GM23338 (cell line): ENCODE results near the gene SLC9A8.

ENCODE experiments used
- CREB1 ChIP-seq: fragments of 250-450 bp; sonication (Bioruptor Pico); IDR thresholded peaks from 2 replicates; pipeline ENCODE4 v1.5.0; 2020; ENCODE audit warnings: low read depth, mild to moderate bottlenecking, moderate library complexity
- EZH2 ChIP-seq: fragments of 200-600 bp; sonication (generic); IDR thresholded peaks from one replicate; pipeline ENCODE4 v1.8.0; 2017; ENCODE audit warnings: antibody characterized with exemption, mild to moderate bottlenecking, low read depth; ENCODE audit not compliant: unreplicated experiment
- EZH2phosphoT487 ChIP-seq: fragments of 200-600 bp; sonication (generic); IDR thresholded peaks from one replicate; pipeline ENCODE4 v1.8.1; 2018; ENCODE audit warnings: antibody characterized with exemption; ENCODE audit not compliant: unreplicated experiment
- POLR2AphosphoS5 ChIP-seq: IDR thresholded peaks from 2 replicates; pipeline ENCODE4 v1.6.1; 2016; ENCODE audit warnings: antibody characterized with exemption, low read depth
- TF ChIP-seq, protein P1 (sequence below), 2 experiments: fragments of 200-600 bp in 1 of 2; sonication (generic) in 1 of 2; conservative IDR thresholded peaks; 2 replicates each; pipeline versions ENCODE4 v1.5.1 to v1.6.1; 2016 to 2017; ENCODE audit warnings: antibody characterized with exemption in 2 of 2, low read depth in 2 of 2, mild to moderate bottlenecking in 2 of 2, moderate library complexity in 1 of 2
- TF ChIP-seq, protein P2 (sequence below): IDR thresholded peaks from one replicate; pipeline ENCODE4 v1.6.1; 2018; ENCODE audit warnings: antibody characterized with exemption; ENCODE audit not compliant: unreplicated experiment

DNA sequence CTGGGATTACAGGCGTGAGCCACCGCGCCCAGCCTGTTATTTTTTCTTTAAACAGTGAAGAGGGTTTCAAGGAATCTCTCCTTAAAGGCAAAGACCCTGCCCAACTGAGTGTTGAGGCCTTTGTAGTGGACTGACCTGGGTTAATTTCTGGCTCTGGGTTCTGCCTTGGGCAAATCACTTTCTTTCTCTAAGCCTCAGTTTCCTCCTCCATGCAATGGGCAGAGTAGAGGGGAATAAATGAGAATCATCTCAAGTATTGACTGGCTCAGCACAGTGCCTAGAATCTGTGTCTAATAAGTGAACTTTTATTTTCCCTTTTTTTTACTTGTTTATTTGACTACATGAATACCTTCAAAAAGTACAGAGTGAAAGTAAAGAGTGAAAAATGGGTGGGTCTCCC lies 31.0 kb upstream of the SLC9A8 start:
- TF ChIP-seq, protein P1, sequence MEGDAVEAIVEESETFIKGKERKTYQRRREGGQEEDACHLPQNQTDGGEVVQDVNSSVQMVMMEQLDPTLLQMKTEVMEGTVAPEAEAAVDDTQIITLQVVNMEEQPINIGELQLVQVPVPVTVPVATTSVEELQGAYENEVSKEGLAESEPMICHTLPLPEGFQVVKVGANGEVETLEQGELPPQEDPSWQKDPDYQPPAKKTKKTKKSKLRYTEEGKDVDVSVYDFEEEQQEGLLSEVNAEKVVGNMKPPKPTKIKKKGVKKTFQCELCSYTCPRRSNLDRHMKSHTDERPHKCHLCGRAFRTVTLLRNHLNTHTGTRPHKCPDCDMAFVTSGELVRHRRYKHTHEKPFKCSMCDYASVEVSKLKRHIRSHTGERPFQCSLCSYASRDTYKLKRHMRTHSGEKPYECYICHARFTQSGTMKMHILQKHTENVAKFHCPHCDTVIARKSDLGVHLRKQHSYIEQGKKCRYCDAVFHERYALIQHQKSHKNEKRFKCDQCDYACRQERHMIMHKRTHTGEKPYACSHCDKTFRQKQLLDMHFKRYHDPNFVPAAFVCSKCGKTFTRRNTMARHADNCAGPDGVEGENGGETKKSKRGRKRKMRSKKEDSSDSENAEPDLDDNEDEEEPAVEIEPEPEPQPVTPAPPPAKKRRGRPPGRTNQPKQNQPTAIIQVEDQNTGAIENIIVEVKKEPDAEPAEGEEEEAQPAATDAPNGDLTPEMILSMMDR (conservative IDR thresholded peaks at IDR 0.05; ENCODE audit: low read depth in 2 of 2): no peak
- TF ChIP-seq EZH2phosphoT487 (no peak), EZH2 (no peak), CREB1 (no peak), POLR2AphosphoS5 (no peak)
- TF ChIP-seq, protein P2, sequence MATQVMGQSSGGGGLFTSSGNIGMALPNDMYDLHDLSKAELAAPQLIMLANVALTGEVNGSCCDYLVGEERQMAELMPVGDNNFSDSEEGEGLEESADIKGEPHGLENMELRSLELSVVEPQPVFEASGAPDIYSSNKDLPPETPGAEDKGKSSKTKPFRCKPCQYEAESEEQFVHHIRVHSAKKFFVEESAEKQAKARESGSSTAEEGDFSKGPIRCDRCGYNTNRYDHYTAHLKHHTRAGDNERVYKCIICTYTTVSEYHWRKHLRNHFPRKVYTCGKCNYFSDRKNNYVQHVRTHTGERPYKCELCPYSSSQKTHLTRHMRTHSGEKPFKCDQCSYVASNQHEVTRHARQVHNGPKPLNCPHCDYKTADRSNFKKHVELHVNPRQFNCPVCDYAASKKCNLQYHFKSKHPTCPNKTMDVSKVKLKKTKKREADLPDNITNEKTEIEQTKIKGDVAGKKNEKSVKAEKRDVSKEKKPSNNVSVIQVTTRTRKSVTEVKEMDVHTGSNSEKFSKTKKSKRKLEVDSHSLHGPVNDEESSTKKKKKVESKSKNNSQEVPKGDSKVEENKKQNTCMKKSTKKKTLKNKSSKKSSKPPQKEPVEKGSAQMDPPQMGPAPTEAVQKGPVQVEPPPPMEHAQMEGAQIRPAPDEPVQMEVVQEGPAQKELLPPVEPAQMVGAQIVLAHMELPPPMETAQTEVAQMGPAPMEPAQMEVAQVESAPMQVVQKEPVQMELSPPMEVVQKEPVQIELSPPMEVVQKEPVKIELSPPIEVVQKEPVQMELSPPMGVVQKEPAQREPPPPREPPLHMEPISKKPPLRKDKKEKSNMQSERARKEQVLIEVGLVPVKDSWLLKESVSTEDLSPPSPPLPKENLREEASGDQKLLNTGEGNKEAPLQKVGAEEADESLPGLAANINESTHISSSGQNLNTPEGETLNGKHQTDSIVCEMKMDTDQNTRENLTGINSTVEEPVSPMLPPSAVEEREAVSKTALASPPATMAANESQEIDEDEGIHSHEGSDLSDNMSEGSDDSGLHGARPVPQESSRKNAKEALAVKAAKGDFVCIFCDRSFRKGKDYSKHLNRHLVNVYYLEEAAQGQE: no peak
